Stimulated activated CD4-positive, alpha-beta T cell treated with anti-CD3 and anti-CD28 coated beads, Interleukin-15, amount 100 ng/mL, for 48 hours (primary cell): ENCODE data around the gene FBXL17.

Experiments used
- DNase-seq, 2 donors: peaks; one replicate each; pipeline ENCODE4 v3.0.0-alpha.2; 2020; ENCODE audit warnings: low read depth in 2 of 2

The FBXL17 gene

DNA sequence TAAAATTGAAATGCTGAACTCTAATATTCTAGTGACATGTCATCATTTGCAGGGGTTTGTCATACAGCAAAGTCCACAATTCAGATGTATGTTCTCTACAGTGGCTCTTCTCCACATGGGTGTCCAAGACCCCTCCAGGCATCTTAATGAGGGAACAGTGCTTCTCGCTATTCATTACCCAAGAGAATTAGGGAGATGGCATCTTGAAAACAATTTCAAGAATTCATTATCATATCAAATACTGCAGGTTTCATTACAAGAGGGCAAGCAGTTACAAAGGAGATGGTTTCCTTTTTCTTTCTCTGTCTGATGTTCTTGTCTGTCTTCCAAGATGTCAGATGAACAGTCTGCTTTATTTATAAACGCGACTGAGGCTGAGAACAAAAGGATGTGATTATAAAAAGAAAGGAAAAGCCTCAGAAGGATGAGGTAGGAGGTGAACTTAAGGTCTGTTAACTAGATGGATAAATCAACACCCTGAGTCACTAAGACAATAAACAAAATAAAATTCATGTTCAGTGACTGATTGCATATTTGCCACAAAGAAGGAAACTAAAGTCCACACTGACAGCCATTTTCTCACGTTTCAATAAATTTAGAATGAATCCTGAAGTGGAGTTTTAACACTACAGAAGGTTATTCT lies 384.4 kb downstream of the FBXL17 start:
- no peak for DNase-seq

DNA sequence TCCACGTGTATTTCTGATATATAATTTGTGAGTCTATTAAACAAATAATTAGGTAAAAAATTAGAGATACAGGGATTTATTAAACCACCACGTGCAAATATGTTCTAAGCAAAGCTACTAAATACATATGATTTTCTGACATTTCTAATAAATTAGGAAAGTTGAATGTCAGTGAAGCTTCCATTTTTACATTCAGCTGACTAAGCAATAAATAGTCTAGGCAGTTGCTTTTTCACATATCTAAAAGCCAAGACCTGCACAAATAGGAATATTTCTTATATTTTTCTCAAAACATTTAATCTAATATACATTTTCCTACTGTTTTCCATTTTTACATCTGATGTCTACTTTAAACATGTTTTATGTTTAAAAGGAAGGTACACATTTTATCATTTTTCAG lies 388.6 kb downstream of the FBXL17 start:
- DNase-seq, result no peak

DNA sequence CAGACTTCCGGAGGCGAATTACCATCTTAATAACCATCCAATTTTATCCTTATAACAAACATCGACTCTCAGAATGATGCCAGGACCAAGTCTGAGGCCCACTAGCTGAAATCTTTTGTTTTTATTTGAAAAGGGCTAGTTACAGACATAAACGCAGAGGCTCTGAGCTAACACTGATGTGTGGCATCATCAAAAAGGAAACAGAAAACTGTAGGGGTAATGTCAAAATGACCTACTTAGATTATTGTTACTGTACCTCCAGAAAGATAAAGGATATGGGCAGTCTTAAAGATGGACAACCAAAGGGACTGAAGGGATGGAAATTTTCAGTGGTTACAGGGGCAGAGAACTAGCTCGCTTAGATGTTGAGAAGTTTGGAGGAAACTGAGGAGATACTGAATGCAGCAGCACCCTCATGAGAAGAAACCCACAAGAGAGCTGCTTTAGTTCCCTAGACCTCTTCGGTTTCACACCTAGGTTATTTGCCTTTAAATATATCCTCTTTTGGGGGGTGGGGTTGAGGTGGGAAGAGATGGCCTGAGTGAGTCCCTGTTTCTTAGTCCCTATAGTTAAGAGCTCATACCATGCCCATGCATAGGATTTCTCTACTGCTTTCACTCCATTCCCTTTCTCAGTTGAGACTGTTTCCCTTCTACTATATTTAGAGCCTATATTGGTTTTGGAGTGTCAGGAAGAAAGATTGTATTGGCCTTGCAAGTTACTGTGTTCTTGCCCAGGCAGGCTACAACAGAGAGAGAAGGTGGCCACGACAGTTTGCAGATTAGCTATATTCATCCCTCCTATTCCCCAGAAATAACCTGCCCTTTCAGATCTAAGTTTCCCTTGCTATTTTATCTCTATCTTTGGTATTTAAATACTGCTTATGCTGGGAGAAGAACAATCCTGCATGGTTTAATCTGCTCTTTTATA lies 390.8 kb downstream of the FBXL17 start:
- DNase-seq, result no peak

DNA sequence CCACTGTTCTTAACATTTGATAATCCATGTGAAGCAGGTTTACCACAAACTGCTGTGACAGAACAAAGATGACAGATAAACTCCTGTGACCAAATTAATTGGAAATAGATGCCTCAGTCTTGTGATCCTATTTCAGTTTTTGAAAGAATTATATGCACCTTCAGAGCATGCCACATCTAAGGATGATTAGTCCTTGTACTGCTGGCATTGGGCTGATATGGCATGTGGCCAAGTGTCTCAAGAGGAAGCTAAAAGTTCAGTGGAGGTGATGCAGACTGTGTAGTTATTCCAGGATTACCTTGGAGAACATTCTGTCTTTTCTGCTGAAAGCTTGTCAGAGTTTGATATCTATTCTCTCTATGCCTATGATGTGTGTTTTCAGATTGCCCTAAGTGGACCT lies 396.8 kb downstream of the FBXL17 start:
- no peak for DNase-seq

DNA sequence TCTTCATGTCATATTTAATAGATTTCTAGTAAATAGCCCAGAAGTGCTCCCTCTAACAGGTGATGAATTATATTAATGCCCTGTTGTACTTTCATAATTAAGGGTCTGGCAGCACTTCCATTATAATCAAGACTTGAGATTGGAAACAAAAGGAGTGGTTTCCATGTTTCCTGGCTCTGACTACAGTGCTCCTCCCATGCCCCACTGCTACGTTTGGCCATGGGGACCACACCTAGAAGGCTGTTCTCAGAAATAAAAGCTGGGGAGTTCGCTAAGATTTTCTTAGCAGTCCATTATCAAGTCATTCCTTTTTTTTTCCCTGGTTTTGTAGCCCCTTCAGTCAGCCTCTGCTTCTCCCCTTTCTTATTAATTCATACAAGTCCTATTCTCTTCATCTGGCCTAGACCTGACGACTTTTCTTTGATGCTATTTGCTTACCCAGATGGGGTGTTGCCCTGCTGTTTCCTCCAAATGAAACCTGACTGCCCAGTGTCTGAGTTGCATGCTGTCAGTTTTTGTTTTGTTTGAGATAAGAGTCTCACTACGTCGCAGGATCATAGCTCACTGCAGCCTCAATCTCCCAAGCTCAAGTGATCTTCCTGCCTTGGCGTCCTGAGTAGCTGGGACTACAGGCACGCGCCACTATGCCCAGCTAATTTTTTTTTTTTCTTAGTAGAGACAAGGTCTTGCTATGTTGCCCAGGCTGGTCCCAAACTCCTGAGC lies 399.0 kb downstream of the FBXL17 start:
- no peak for DNase-seq

DNA sequence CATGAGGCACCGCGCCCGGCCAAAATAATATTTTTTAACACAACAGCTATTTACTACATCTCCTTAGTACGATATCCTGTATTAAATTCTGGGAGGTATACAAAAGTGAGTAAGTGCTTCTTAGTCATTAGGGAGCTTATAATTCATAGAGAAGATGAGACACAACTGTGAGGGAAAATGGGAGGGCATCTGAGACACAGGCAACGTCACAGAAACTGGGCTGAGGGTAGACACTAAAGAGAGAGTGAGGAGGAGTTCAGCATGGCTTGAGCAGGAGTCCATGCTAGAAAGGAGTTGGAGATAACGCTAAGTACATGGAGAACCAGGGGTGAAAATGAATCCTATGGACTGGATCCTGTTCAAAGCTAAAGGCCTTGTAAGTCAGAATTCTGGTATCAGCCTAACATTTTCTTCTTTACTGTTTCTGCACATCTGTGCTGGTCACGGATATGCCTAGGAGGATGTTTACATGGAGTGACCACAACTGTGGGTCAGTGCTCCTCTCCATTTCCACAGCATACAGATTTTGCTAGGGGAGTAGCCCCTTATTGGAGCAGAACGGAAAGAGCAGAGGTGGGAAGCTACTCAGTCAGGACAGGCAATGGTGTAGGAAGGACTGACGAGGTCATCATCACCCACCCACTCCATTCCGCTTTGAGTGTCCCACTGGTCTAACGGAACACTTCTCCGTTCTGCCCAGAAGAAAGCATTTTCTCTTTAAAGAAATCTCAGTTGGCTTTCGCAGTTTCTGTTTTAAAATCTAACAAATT lies 400.8 kb downstream of the FBXL17 start:
- no peak for DNase-seq

DNA sequence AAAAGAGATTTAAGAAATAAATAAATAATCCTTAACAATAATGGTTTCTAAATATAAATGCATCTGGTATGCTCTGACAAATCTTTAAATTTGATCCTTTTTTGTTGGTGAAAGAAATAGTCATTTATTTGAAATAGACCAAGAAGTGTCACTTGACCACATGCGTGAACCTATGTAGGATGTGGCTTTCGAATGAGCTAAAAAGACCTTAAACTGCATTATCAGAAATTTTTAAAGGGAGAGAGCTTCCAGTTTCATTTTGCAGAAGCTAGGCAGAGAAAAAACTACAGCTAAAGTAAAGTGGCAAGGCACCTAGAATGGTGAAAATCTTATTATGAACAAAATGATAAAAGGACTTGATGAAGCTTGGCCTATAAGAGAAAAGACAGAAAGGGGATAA lies 402.0 kb downstream of the FBXL17 start:
- no peak for DNase-seq

DNA sequence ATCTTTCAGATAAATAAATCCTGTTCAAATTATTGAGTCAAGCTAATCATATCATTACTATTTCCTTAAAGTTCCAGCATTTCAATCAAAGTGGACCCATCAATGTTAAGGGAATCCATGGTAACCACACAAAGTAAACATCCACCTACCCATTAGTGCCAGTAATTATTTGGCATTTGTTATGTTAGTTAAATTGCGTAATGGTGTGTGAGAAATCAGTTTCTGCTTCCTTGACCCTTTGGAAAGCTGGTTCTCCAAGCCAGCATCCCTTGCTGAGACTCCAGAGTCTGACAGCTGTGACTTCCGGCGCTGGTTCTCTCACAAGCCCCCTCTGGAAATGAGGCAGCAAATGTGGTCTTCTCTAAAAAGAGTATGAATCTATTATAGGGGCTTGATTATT lies 402.6 kb downstream of the FBXL17 start:
- DNase-seq, result no peak

DNA sequence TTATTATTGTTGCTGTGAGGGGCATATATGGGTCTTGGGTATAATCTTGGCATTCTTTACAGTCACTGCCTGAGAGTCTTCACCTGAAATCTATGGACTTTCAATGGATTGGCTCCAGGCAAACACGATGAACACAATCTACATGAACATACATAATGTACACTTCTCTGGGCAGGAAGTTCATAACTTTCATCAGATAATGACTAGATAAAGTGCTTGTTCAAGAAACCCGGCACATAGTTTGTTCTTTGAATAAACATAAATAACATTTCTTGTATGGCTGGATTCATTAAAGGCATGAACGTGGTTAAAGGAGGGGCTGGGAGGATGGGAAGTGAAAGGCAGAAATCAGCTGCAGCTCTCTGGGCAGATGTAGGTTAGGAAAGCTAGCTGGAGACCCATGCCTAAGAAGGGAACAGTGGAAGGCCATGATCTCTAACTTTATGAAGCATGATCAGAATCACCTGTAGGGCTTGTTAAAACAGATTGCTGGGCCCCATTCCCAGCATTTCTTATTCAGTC lies 404.3 kb downstream of the FBXL17 start:
- no peak for DNase-seq

DNA sequence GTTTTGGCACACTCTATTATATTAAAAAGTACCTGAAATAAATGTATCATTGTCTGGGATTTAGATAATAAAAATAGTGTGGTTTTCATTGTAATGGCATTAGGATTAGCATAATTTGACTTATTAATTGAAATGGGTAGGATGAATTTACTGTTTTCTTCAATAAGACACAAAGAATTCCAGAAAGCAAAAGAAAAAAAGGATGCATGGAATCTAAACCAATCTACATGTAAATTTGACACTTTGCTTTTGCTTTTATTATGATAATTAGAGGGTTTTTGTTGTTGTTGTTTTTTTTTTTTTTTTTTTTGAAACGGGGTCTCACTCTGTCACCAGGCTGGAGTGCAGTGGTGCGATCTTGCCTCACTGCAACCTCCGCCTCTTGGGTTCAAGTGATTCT lies 406.3 kb downstream of the FBXL17 start:
- no peak for DNase-seq

DNA sequence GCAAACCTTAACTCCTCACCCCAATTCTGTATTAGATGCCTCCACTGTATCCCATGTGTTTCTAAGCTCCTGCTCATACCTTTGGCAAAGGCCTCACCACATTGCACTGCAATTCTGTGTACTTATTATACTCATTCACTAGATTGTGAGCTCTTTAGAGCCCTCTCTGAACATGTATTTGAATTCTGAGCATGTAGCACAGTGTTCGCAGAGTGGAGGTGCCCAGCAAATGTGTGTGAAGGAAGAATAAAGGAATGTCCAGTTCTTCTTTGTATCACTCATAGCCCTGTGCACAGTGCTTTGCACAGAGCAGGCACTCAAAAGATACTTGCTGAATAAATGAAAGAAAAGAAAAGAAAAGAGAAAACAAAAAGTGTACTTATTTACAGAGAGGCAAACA lies 410.1 kb downstream of the FBXL17 start:
- no peak for DNase-seq

DNA sequence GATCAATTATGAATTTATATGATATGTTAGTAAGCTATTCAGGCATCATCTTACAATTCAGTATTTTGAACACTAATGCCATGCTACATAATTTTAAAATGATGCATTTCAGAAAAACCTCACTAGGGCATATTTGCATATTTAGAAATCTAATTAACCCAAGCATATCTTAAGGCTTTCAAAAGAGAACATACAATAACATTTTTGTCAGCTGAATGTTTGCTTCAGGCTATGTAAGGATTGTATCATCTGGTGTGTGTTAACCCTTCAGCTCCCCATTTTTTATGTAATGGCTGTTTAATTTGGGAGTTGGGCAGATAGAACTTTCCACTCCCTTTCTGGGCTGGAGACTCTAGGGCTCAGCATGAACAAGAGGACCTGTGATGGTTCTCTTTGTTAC lies 412.1 kb downstream of the FBXL17 start:
- no peak for DNase-seq

DNA sequence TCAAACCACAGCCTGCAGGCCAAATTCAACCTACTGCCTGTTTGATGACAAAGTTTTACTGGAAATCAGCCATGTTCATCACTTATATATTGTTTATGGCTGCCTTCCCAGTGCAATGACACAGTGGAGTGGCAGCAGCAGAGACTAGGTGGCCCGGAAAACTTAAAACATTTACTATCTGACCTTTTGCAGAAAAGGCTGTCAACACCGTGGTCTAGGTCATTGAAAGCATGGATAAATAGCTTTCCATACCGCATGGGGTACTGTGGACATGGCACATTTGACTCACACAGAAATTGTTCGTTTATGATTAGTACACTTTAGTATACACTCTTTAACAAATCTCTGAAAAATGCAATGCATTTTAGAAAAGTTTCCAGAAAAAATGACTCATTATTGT lies 412.9 kb downstream of the FBXL17 start:
- no peak for DNase-seq

DNA sequence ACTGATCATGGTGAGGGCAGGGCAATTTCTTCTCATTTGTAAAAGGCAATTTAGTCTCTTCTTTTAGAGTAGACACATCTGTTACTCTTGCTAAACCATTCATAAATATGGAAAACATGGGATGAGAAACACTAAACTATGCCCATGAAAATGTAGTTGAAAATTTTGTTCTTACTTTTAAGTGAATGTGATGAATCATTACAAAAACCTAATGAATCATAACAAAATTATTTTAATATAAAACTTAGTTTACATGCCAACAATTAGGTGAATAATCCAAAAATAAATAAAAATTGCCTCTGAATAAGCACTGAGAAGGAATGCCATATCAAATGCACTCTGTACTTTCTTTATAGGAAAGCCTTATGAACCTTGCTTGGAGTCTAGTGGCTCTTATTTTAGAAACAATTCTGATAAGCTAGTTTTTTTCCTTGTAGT lies 413.5 kb downstream of the FBXL17 start:
- DNase-seq, result no peak

DNA sequence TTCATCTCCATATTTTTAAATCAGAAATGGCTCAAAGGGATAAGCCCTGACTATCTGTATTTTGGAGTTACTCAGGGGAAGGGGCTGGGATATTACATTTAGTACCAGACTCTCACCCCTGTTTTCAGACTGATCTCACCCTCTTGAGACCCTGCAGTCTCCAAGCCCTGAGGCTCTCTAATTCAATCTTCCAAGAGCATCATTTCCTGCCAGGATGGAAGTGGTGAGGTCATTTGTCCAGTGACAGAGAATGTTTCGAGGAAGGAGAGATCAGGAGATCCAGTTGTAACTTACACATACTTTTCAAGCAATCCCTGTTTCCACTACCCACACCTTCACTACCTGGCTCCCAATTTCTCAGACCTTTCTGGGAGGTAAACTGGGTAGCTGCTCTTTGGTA lies 415.7 kb downstream of the FBXL17 start:
- no peak for DNase-seq

DNA sequence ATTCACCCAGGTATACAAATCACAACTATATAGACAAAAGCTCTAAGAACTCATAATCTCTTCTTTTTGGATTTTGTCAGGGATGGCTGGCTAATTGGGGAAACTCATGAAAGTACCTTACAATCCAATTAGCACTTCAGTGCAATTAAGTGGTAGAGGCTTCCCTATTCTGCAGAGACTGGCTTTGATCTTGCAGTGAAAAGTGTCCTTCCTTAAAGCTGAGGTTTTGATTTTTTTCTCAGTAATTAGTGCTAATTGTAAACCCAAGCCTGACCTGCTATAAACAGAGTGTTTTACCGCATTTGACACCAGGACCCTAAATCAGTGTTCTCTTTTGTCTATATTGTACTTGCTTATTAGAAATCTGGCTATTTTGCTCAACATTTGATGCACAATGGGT lies 417.2 kb downstream of the FBXL17 start:
- no peak for DNase-seq

DNA sequence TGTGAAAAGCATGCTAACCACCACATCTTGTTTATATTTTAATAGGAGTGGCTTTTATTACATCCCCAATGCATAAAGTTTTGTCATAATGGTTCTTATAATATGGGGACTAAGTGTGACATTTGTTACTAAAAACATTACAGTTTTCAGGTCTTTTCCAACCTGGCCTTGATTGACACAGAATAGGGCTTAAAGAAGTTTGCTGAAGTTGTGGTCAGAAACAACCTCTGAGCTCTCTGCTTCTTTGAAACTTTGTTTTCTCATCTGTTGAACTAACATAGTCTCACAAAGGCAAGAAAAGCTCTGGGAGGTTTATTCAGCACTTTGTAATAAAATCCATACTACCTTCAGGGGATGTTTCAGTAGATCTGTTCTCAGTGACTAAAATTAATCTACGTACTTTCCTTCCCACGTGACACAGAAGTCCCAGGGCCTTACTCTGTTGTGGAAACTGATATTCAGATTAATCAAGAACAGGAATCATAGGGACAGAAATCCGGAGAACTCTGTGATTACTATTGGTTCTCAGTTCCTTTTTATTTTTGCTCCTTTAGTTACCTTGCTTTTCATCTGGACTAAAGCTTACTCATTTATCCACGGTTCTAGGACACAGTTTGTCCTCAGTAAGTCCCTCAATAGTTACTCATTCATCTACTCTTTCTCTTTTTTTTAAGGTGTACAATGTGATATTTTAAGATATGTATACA lies 422.2 kb downstream of the FBXL17 start:
- DNase-seq, result no peak

DNA sequence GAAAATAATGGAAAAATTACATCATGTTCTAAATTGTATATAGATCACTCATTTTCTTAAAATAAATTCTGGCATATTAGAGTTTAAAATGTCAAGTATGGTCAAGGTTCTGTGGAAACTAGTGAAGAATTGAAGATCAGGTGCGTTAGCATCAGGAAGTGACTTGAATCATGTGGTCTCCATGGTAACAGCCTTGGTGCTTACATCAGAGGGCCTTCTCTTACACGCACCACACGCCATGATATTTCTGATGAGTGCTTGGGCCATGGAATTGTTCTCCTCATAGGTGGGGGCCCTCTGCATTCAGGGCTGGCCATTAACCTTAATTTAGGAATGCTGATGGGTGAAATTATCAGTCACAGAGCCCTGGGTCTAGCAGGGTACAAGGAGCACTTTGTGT lies 423.0 kb downstream of the FBXL17 start:
- DNase-seq, result no peak

DNA sequence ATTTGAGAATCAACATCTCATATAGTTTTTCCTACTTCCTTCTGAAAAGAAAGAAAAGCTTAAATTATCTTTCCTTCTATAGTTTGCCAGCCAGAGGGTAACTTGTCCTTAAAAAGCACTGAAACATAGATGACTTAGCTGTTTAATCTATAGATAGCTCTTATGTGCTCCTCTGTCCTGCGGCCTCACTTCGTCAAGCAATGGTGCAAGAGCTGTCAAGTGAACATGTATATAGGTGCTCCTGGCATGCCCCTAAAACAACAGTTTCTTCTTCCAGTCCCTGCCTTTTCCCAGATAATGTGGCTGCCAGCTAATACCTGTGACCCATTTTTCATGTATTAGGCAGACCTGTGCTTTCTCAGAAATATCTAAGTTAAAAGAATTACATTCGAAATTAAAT lies 423.5 kb downstream of the FBXL17 start:
- no peak for DNase-seq

DNA sequence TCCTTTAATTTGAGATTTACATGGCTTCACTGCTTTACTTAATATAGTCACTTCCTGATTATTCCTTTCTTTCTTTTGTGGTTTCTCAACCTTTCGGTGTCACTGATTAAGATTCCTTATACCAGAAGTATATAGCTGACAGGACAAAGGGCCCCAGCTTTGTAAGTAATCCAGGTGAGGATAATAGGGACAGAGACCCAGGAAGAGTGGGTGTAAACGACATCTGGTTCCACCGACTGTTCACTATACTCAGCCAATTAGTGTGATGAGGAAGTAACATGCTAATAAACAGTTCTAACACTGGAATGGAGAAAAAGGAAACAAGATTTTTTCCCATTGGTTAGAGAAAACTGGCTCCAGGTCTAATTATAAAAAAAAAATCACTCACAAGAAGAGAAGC lies 424.8 kb downstream of the FBXL17 start:
- DNase-seq, result no peak

DNA sequence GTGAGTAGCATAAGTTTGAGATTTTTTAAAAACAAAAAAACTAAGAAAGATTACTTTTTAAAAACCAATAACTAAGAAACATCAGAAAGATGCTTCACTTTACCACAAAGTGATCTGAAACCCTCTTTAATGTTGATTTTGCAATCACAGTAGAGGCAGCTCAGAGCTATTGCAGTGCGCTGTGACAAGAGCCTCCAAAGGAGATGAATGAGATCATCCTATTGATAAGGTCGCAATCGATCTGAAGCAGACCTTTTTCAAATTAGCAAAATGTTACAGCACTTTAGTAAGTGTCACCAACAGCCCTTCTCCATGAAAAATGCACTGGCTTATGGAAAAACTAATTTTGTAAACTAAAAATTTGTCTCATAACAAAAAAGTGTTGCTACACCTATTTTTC lies 426.6 kb downstream of the FBXL17 start:
- no peak for DNase-seq
